Liver (tissue), 9 donors: Measurements from ENCODE around the gene NEB. TPM values are rescaled to one million over a fixed set of nuclear protein-coding genes. Genes with fewer than 3 reads are reported as not detected.

Experiments used
- DNase-seq: peaks from one replicate; pipeline ENCODE4 v3.0.0-alpha.2; 2017; ENCODE audit warnings: low spot score
- H3K27ac ChIP-seq, 2 donors: one replicate each; pipeline ENCODE4 v1.7.0; 2013; ENCODE audit warnings: inconsistent platforms in 2 of 2, low read length in 2 of 2, control low read depth in 1 of 2, low read depth in 1 of 2, mild to moderate bottlenecking in 1 of 2
- H3K27me3 ChIP-seq, 4 donors: one replicate each; pipeline versions ENCODE4 v1.6.1 to v1.7.0; 2013; ENCODE audit warnings: low read length in 3 of 4, inconsistent platforms in 1 of 4, mild to moderate bottlenecking in 1 of 4, moderate library complexity in 1 of 4; ENCODE audit not compliant: control insufficient read depth in 4 of 4, insufficient read depth in 4 of 4
- H3K36me3 ChIP-seq, 4 donors: one replicate each; pipeline versions ENCODE4 v1.6.1 to v1.7.0; 2013; ENCODE audit warnings: low read length in 3 of 4, mild to moderate bottlenecking in 3 of 4, low read depth in 1 of 4, moderate library complexity in 1 of 4; ENCODE audit not compliant: control insufficient read depth in 4 of 4, insufficient read depth in 3 of 4
- H3K4me1 ChIP-seq, 4 donors: one replicate each; pipeline versions ENCODE4 v1.6.1 to v1.7.0; 2013; ENCODE audit warnings: low read length in 3 of 4, mild to moderate bottlenecking in 3 of 4, moderate library complexity in 1 of 4; ENCODE audit not compliant: control insufficient read depth in 4 of 4, insufficient read depth in 4 of 4
- H3K4me3 ChIP-seq, 3 donors: one replicate each; pipeline versions ENCODE4 v1.6.1 to v1.7.0; 2013; ENCODE audit warnings: low read length in 3 of 3, control low read depth in 1 of 3, low read depth in 1 of 3, mild to moderate bottlenecking in 1 of 3
- H3K9ac ChIP-seq, 2 donors: one replicate each; pipeline ENCODE4 v1.7.0; 2013; ENCODE audit warnings: low read length in 2 of 2, mild to moderate bottlenecking in 2 of 2, moderate library complexity in 2 of 2, control low read depth in 1 of 2, low read depth in 1 of 2
- H3K9me3 ChIP-seq, 4 donors: one replicate each; pipeline versions ENCODE4 v1.6.1 to v1.7.0; 2013; ENCODE audit warnings: low read length in 3 of 4; ENCODE audit not compliant: control insufficient read depth in 4 of 4
- ATF3 ChIP-seq: IDR thresholded peaks from 2 replicates; pipeline ENCODE4 v1.6.1; 2016; ENCODE audit warnings: antibody characterized with exemption
- CTCF ChIP-seq: fragments of 150-350 bp; IDR thresholded peaks from 2 replicates; pipeline ENCODE4 v1.5.1; 2017; ENCODE audit warnings: improper control_type of control experiment, low read depth, low read length; ENCODE audit not compliant: missing input control
- EGR1 ChIP-seq, 2 donors: IDR thresholded peaks; 2 replicates each; pipeline ENCODE4 v1.6.1; 2016 to 2018; ENCODE audit warnings: antibody characterized with exemption in 2 of 2, low read depth in 2 of 2
- FOXA1 ChIP-seq: IDR thresholded peaks from 2 replicates; pipeline ENCODE4 v1.6.1; 2016; ENCODE audit warnings: antibody characterized with exemption
- FOXA2 ChIP-seq: IDR thresholded peaks from 2 replicates; pipeline ENCODE4 v1.6.1; 2016; ENCODE audit warnings: antibody characterized with exemption
- GABPA ChIP-seq, 2 donors: IDR thresholded peaks in 1 of 2; conservative IDR thresholded peaks in 1 of 2; 2 replicates each; pipeline ENCODE4 v1.6.1; 2016; ENCODE audit warnings: antibody characterized with exemption in 2 of 2, mild to moderate bottlenecking in 1 of 2, moderate library complexity in 1 of 2
- HNF4A ChIP-seq, 2 donors: conservative IDR thresholded peaks; 2 replicates each; pipeline ENCODE4 v1.6.1; 2016; ENCODE audit warnings: antibody characterized with exemption in 2 of 2, mild to moderate bottlenecking in 2 of 2
- HNF4G ChIP-seq: IDR thresholded peaks from 2 replicates; pipeline ENCODE4 v1.6.1; 2016; ENCODE audit warnings: antibody characterized with exemption
- JUND ChIP-seq, 2 donors: IDR thresholded peaks; 2 replicates each; pipeline ENCODE4 v1.6.1; 2016; ENCODE audit warnings: antibody characterized with exemption in 2 of 2
- MAX ChIP-seq: IDR thresholded peaks from 2 replicates; pipeline ENCODE4 v1.6.1; 2016; ENCODE audit warnings: antibody characterized with exemption
- NR2F2 ChIP-seq: IDR thresholded peaks from 2 replicates; pipeline ENCODE4 v1.6.1; 2016; ENCODE audit warnings: antibody characterized with exemption
- RAD21 ChIP-seq, 2 donors: IDR thresholded peaks; 2 replicates each; pipeline ENCODE4 v1.6.1; 2016; ENCODE audit warnings: antibody characterized with exemption in 2 of 2, mild to moderate bottlenecking in 2 of 2
- RXRA ChIP-seq, 2 donors: IDR thresholded peaks; 2 replicates each; pipeline ENCODE4 v1.6.1; 2017 to 2018; ENCODE audit warnings: antibody characterized with exemption in 2 of 2, mild to moderate bottlenecking in 1 of 2
- SP1 ChIP-seq: IDR thresholded peaks from 2 replicates; pipeline ENCODE4 v1.6.1; 2018; ENCODE audit warnings: antibody characterized with exemption, mild to moderate bottlenecking
- TAF1 ChIP-seq: conservative IDR thresholded peaks from 2 replicates; pipeline ENCODE4 v1.6.1; 2016; ENCODE audit warnings: antibody characterized with exemption, mild to moderate bottlenecking
- YY1 ChIP-seq: IDR thresholded peaks from 2 replicates; pipeline ENCODE4 v1.6.1; 2016; ENCODE audit warnings: antibody characterized with exemption, mild to moderate bottlenecking
- ZBTB33 ChIP-seq: IDR thresholded peaks from 2 replicates; pipeline ENCODE4 v1.6.1; 2016; ENCODE audit warnings: antibody characterized with exemption
- WGBS: extraction: QIAGEN DNeasy Blood & Tissue Kit; methylation state at CpG from one replicate; pipeline ENCODE4 v1.1.7; 2013; 5-methylcytosine and 5-hydroxymethylcytosine counted together
- polyA plus RNA-seq, 2 donors: library from polyadenylated mRNA; stranded (reverse) in 1 of 2; unstranded in 1 of 2; fragments of 200-250 nt in 1 of 2; fragments of >200 nt in 1 of 2; fragmentation: Nextera tagmentation in 1 of 2; extraction: Ambion mirVana in 1 of 2; gene quantifications; one replicate each; pipeline versions ENCODE4 v1.2.1 to v1.2.3, GENCODE V29; 2013 to 2015
- total RNA-seq, 2 donors: library from RNA; depleted of rRNA; stranded (reverse); fragments of >200 nt; gene quantifications; one replicate each; pipeline ENCODE4 v1.2.3, GENCODE V29; 2014
- TF ChIP-seq, protein P1 (sequence below): IDR thresholded peaks from 2 replicates; pipeline ENCODE4 v1.6.1; 2016; ENCODE audit warnings: antibody characterized with exemption, mild to moderate bottlenecking
- donor health status: healthy.
- donor health status: healthy.
- donor health status: healthy.
- donor health status: healthy.
- donor health status: healthy.

NEB gene
- total and polyA plus RNA-seq, 4 donors = 0.28 to 6.4 (median 2.7) TPM

GRCh38 chr2:151757861-151758260 is 23.6 kb upstream of the NEB start:
- Histone ChIP-seq H3K4me1 (no peaks in the 10 kb centered on the region), H3K9me3 (no peaks in the 10 kb centered on the region), H3K27ac (no peak overlapping the region), H3K36me3 (no peaks in the 10 kb centered on the region), H3K4me3 (no peak overlapping the region), H3K27me3 (no peaks in the 10 kb centered on the region), H3K9ac (no peak overlapping the region)
- DNase-seq = no peak
- 15% methylated on average over 1 of the region's 1 CpG for WGBS
- TF ChIP-seq FOXA1 (no peak), EGR1 (IDR thresholded peaks at IDR 0.05; ENCODE audit: low read depth in 2 of 2) (no peak), RAD21 (IDR thresholded peaks at IDR 0.05) (no peak), RXRA (IDR thresholded peaks at IDR 0.05) (no peak), CTCF (no peak), HNF4G (no peak), TAF1 (no peak), SP1 (no peak), JUND (IDR thresholded peaks at IDR 0.05) (no peak), ZBTB33 (no peak), YY1 (no peak), ATF3 (no peak), NR2F2 (no peak), MAX (no peak), FOXA2 (no peak), GABPA (IDR thresholded peaks at IDR 0.05 in 1 of 2, conservative IDR thresholded peaks at IDR 0.05 in 1 of 2) (no peak), HNF4A (conservative IDR thresholded peaks at IDR 0.05) (no peak)
- TF ChIP-seq, protein P1, sequence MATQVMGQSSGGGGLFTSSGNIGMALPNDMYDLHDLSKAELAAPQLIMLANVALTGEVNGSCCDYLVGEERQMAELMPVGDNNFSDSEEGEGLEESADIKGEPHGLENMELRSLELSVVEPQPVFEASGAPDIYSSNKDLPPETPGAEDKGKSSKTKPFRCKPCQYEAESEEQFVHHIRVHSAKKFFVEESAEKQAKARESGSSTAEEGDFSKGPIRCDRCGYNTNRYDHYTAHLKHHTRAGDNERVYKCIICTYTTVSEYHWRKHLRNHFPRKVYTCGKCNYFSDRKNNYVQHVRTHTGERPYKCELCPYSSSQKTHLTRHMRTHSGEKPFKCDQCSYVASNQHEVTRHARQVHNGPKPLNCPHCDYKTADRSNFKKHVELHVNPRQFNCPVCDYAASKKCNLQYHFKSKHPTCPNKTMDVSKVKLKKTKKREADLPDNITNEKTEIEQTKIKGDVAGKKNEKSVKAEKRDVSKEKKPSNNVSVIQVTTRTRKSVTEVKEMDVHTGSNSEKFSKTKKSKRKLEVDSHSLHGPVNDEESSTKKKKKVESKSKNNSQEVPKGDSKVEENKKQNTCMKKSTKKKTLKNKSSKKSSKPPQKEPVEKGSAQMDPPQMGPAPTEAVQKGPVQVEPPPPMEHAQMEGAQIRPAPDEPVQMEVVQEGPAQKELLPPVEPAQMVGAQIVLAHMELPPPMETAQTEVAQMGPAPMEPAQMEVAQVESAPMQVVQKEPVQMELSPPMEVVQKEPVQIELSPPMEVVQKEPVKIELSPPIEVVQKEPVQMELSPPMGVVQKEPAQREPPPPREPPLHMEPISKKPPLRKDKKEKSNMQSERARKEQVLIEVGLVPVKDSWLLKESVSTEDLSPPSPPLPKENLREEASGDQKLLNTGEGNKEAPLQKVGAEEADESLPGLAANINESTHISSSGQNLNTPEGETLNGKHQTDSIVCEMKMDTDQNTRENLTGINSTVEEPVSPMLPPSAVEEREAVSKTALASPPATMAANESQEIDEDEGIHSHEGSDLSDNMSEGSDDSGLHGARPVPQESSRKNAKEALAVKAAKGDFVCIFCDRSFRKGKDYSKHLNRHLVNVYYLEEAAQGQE = no peak
